Ecto neural progenitor cell (in vitro differentiated cells): ENCODE data around the gene NRXN3.

Source experiments
- DNase-seq: peaks from one replicate; pipeline ENCODE4 v3.0.0-alpha.2; 2018; ENCODE audit warnings: low spot score

The NRXN3 gene

GRCh38 chr14:78709795-78710557 lies 539.8 kb downstream of the NRXN3 start:
- DNase-seq, result no peak

- no peak for DNase-seq
These were observed 540.8 kb downstream of the NRXN3 start for GRCh38 chr14:78710963-78711362.

DNA sequence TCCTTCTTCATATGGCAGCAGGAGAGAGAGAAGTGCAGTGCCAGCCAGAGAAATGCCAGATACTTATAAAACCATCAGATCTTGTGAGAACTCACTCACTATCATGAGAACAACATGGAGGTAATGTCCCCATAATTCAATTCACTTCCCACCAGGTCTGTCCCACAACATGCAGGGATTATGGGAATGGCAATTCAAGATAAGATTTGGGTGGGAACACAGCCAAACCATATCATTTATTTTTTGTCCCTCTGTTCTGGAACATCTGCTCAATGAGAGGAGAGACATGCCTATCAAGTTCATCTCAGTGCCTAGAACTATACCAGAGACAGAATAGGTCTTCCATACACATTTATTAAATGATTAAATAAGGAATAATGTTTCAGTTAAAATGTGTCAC lies 543.5 kb downstream of the NRXN3 start:
- DNase-seq, result no peak

- DNase-seq, result no peak
These were observed 544.5 kb downstream of the NRXN3 start for GRCh38 chr14:78714711-78715110.

GRCh38 chr14:78721756-78722480 lies 551.7 kb downstream of the NRXN3 start:
- DNase-seq, result no peak

- DNase-seq, result no peak
These were observed 554.9 kb downstream of the NRXN3 start for GRCh38 chr14:78725086-78725485.

- DNase-seq, result no peak
These were observed 566.9 kb downstream of the NRXN3 start for GRCh38 chr14:78737116-78737515.

- DNase-seq, result no peak
These were observed 567.4 kb downstream of the NRXN3 start for GRCh38 chr14:78737601-78738000.

GRCh38 chr14:78746086-78746595 lies 576.0 kb downstream of the NRXN3 start:
- no peak for DNase-seq

DNA sequence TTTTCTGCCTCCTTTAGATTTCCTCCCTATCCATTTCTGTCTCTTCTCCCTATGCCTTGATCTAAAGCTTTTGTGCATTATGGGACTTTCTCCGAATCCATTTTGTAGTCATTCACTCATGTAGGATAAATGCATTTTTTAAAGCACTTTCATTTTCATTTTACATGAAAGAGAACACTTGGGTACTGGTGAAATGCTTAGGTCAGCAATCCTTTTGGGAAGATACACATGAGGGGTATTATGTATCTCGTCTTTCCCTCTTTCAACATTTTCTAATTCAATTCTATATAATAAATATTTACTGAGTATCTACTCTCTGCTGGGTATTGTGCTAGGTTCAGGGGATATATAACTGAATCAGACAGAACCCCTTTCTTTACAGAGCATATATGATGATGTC lies 577.6 kb downstream of the NRXN3 start:
- DNase-seq, result no peak

- no peak for DNase-seq
These were observed 582.5 kb downstream of the NRXN3 start for GRCh38 chr14:78752518-78753188.

DNA sequence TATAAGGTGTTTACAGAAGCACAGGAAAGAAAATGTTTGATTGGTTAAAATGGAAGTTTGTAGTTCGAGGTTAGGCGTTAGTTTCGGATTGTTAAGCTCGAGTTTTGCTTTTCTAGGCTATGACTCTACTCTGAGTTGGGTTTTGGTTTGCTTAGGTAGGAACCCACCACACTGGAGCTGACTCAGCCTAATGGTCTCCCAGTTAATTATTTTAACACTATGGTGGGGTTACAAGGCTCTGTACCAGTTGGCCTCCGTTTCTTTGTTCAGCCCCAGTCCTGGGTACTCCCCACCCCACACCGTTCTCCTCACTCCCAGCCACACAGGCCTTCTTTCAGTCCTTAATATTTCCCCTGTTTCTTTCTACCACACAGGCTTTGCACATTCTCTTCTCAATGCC lies 583.9 kb downstream of the NRXN3 start:
- no peak for DNase-seq

- DNase-seq, result no peak
These were observed 588.2 kb downstream of the NRXN3 start for GRCh38 chr14:78758333-78758732.

- no peak for DNase-seq
These were observed 592.2 kb downstream of the NRXN3 start for GRCh38 chr14:78762331-78762730.

DNA sequence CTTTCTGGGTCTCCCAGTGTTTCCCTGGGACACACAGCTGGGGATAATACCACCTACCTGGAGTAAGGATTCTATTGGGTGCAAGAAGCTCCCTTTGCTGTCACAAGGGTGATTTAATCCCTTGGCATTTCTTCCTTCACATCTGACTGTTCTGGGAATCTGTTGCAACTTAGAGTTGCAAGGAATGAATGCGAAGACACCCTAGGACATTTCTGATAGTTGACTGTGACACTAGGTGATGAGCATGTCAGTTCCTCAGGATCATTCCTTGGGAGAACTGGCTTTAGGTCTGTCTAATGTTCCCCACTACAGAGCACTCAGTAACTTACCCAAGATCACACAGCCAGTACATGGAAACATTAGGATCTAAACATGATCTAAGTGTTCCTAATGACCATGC lies 593.6 kb downstream of the NRXN3 start:
- DNase-seq, result no peak

DNA sequence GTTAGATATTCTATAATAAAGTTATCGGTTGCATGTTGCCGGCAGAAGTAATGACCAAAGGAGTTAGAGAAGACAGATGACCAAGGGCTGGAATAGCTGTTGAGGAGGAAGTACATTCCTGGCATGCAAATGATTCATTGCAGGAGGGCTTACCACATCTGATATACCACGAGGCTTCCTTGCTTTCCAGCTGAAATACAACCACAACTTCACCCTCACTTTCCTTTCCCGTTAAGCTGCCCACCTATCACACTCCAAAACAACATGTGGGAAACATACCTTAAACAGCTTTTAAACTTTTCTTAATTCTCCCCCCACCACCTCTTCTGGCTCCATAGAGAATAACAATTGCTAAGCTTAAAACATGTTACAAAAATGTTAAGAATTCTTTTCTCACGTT lies 594.1 kb downstream of the NRXN3 start:
- DNase-seq, result no peak

- DNase-seq, result no peak
These were observed 594.5 kb downstream of the NRXN3 start for GRCh38 chr14:78764645-78765044.

DNA sequence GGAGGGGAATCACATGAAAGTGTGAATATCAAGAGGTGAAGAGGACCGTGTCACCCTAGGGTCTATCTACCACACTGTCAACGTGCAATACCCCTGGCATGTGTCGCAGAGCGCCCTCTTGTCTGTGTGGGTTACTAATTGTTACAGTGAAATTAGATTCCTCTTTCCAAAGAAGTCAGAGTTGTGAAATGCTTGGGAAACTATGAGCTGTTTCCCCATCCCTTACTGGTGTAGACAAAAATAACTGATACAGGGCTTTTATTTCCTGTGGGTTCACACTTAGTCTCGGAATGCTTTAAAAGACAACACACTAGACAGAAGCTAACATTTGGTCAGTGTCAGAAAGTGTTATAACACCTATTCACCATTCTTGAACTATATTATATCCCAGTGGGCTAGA lies 597.3 kb downstream of the NRXN3 start:
- DNase-seq, result no peak

DNA sequence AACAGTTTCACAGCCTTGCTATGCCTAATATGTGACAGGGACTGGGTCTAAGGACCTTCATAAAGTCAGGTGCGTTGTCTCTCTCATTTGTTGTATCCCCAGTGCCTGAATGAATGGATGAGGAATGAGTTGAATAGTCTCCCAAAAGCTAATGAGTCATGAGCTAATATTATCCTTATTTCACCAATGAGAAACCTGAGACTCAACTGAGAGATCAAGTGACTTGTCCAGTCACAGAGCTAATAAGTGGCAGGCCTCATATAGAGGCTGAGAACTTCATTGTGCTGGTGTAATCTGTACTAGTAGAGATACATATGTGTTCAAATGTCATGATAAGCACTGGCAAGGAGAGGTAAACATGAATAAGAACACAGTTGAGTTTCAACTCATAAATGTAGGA lies 612.4 kb downstream of the NRXN3 start:
- no peak for DNase-seq

- DNase-seq, result no peak
These were observed 615.1 kb downstream of the NRXN3 start for GRCh38 chr14:78785265-78785664.

GRCh38 chr14:78788467-78789360 lies 618.5 kb downstream of the NRXN3 start:
- DNase-seq, result no peak

DNA sequence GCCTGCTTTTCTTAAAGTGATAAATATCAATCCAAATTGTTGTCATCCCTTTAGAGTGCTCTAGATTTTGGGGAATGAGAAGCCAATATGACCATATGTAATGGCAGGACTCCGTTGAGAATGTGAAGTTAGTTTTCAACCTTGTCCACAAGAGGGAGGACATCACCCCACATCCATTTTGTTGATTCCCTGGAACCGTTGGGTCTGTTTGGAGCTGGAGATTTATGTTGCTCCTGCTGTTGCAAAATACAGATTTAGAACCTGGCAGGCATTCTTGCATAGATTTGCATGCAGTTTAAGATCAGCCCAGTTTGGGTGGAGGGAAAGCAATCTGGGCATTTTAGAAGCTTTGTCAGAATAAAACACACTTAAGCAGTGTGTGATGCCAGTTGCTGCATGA lies 620.1 kb downstream of the NRXN3 start:
- DNase-seq, result no peak
